HG02973 (cell line): ENCODE results near the gene LMAN1L.

Experiments
- ATAC-seq: cut with Tn5 transposase; IDR thresholded peaks from one replicate; pipeline ENCODE4 v1.9.1; 2021; ENCODE audit warnings: moderate library complexity; ENCODE audit not compliant: unreplicated experiment

The LMAN1L gene

DNA sequence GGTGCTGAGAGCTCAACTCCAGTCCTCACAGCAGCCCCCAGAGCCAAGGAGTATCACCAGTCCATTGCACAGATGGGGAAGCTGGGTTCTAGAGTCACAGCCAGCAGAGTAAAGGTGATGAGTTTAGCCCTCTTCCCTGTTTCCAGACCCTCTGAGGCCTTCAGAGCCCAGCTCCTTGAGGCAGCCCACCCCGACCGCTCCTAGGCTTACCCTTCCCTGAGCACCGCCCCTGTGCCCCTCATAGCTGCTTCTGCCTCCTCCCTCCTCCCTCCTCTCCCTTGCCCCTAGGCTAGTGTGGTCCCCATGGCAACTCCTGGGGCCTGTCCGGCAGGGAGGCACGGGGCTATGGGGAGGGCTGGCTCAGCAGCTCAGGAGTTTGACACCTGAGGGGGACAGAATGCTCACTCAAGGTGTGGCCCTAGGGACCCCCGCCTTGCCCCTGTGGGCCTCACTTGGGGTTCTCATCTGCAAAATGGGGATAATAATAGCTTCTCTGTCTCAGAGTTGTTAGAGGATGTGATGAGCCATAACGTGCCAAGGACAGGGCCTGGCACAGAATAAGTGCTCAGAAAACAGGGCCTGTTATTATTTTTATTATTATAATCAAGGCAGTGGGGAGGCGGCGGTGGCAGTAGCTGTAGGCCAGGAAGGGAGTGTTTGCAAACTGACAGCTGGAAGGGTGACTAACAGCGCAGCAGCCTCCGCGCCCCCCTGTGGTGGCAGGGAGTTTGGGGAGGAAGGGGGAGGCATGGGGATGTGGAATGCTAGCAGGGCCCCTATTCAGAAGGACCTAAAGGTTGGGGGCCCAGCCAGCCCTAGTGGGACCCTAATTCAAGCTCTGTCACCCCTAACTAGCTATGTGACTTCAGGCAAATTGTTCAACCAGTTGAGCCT, 19.3 kb upstream of the LMAN1L start:
- ATAC-seq = no peak

- no peak for ATAC-seq
Measured at GRCh38 chr15:74794248-74794969, 18.2 kb upstream of the LMAN1L start.

- ATAC-seq = no peak
Measured at GRCh38 chr15:74794970-74795349, 17.7 kb upstream of the LMAN1L start.

GRCh38 chr15:74795966-74796625, 16.5 kb upstream of the LMAN1L start:
- no peak for ATAC-seq

DNA sequence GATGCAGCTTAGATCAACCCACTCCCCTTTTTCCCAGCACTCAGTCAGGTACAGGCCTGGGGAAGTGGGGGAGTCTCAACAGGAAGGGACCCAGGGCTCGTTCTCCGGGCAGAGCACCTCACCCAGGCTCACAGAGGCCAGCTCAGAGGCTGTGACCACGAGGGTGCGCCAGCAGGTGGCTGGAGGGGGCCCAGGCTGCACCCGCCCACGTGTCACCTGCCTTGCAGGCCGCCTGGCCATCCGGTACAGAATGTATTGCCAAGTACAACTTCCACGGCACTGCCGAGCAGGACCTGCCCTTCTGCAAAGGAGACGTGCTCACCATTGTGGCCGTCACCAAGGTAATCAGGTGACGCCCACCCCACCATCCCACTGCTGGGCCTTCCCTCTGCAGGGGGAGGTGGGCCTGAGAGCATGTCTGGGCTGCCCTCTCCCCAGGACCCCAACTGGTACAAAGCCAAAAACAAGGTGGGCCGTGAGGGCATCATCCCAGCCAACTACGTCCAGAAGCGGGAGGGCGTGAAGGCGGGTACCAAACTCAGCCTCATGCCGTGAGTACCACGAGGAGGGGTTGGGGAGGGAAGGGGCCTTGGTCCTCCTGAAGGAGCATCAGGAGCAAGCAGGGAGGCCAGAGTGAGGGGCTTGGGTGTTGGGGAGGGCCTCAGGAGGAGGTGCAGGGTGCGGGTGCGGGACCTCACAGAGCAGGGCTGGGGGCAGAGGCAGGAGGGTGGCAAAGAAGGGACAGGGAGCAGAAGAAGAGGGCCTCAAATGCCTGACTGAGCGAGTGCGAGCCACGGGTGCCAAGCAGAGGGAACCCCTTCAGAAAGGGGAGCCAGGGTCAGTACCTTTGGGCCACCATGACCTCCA, 14.0 kb upstream of the LMAN1L start:
- ATAC-seq = no peak

DNA sequence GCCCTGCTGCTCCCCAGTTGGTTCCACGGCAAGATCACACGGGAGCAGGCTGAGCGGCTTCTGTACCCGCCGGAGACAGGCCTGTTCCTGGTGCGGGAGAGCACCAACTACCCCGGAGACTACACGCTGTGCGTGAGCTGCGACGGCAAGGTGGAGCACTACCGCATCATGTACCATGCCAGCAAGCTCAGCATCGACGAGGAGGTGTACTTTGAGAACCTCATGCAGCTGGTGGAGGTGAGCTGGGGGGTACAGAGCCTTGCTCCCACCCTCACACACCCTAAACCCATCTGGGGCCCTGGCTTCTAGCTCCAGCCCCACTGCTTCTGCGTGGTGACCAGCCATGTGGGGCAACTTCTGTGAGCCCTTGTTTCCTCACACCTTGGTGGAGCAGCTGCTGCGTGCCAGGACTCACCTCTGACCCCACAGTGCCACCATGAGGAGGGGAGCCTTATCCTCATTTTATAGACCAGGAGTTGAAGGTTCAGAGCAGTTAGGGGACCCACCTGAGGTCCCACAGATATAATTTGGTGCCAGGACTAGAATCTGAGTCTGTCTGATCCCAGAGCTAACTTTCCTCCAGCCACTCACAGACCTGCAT, 13.3 kb upstream of the LMAN1L start:
- ATAC-seq = no peak

- peak; percentile 50 for ATAC-seq
Measured at GRCh38 chr15:74799856-74800558, 12.6 kb upstream of the LMAN1L start.

DNA sequence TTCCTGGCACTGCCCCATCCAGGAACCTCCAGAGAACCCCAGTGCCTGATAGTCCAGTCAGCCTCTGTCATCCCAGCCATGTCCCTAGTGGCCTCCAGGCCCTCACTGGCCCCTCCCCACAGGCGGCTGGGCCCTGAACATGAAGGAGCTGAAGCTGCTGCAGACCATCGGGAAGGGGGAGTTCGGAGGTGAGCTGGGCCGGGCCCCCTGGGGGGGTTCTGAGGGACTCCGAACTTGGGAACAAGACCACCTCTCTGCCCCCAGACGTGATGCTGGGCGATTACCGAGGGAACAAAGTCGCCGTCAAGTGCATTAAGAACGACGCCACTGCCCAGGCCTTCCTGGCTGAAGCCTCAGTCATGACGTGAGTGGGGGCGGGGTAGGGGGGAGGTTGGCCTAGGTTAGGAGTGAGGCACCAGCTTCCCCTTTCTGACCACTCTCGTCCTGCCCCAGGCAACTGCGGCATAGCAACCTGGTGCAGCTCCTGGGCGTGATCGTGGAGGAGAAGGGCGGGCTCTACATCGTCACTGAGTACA, 12.0 kb upstream of the LMAN1L start:
- no peak for ATAC-seq

GRCh38 chr15:74801311-74801997, 11.2 kb upstream of the LMAN1L start:
- ATAC-seq = no peak

GRCh38 chr15:74802290-74802689, 10.3 kb upstream of the LMAN1L start:
- no peak for ATAC-seq

- no peak for ATAC-seq
Measured at GRCh38 chr15:74802862-74803447, 9.7 kb upstream of the LMAN1L start.

DNA sequence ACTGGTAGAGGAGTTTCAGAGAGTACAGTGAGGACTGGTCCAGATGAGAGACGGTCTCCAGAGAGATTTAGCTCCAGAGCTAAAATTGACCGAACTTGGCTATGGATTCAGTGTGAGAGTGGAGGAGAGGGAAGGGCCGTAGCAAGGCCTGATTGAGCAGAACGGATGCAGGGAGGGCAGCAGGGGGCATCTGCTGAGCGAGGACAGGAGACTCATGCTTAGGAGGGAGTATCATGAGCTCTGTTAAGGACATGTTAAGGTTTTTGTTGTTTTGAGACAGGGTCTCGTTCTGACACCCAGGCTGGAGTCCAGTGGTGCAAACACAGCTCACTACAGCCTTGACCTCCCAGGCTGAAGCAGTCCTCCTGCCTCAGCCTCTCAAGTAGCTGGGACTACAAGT, 7.7 kb upstream of the LMAN1L start:
- no peak for ATAC-seq

- no peak for ATAC-seq
Measured at GRCh38 chr15:74807282-74807681, 5.4 kb upstream of the LMAN1L start.

DNA sequence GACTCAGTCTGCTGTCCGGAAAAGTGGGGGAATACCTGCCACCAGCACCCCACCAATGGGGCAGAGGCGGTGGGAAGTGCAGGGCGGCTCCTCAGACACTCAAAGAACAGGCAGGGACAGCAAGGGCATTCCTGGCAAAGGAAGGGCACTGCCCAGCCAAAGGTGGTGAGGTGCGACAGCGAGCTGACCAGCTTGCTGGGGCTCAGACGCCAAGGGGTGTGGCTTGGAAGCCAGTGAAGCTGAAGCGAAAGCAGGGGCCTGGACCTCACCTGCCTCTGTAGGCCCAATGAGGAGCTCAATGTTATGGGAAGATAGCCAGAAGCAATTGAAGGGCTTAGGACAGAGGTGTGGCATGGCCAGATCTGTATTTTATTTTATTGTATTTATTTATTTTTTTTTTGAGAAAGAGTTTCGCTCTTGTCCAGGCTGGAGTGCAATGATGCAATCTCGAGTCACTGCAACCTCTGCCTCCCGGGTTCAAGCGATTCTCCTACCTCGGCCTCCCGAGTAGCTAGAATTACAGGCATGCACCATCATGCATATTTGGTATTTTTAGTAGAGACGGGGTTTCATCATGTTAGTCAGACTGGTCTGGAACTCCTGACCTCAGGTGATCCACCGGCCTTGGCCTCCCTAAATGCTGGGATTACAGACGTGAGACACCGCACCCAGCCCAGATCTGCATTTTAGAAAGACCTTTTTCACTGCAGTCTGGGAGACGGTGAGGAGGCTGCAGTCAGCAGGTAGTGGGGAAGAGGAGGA, 4.4 kb upstream of the LMAN1L start:
- ATAC-seq = no peak

- ATAC-seq = no peak
Measured at GRCh38 chr15:74808840-74809229, 3.8 kb upstream of the LMAN1L start.

GRCh38 chr15:74809242-74809641, 3.4 kb upstream of the LMAN1L start:
- ATAC-seq = no peak

- ATAC-seq = no peak
Measured at GRCh38 chr15:74809956-74810355, 2.7 kb upstream of the LMAN1L start.
